OCI-LY1 (cell line): ENCODE results near the gene PCSK5.

Experiments used
- H2AFZ ChIP-seq: fragments of 200-600 bp; sonication (generic), shearing (Covaris generic); 2 replicates; pipeline ENCODE4 v1.6.0; 2014; ENCODE audit warnings: antibody characterized with exemption, mild to moderate bottlenecking, low read length
- H3F3A ChIP-seq: fragments of 200-600 bp; sonication (generic), shearing (Covaris generic); 2 replicates; pipeline ENCODE4 v1.6.0; 2014; ENCODE audit warnings: mild to moderate bottlenecking, antibody characterized with exemption, low read length, moderate library complexity; ENCODE audit not compliant: insufficient read depth
- H3K27ac ChIP-seq: fragments of 200-600 bp; sonication (generic); 2 replicates; pipeline ENCODE4 v1.5.1; 2014; ENCODE audit warnings: low read length, mixed run types, mild to moderate bottlenecking, low read depth; ENCODE audit not compliant: poor library complexity, severe bottlenecking
- H3K27me3 ChIP-seq: fragments of 200-600 bp; sonication (generic); 2 replicates; pipeline ENCODE4 v1.6.0; 2014; ENCODE audit warnings: antibody characterized with exemption, mild to moderate bottlenecking, low read length, moderate library complexity; ENCODE audit not compliant: insufficient read depth
- H3K36me3 ChIP-seq: fragments of 200-600 bp; sonication (generic); 2 replicates; pipeline ENCODE4 v1.6.1; 2014; ENCODE audit warnings: mild to moderate bottlenecking, antibody characterized with exemption, low read length, moderate library complexity, mixed read lengths; ENCODE audit not compliant: insufficient read depth
- H3K4me1 ChIP-seq: fragments of 200-600 bp; sonication (generic); 2 replicates; pipeline ENCODE4 v1.5.1; 2014; ENCODE audit warnings: mild to moderate bottlenecking, low read length, moderate library complexity; ENCODE audit not compliant: insufficient read depth, severe bottlenecking
- H3K4me2 ChIP-seq: fragments of 200-600 bp; sonication (generic), shearing (Covaris generic); 2 replicates; pipeline ENCODE4 v1.6.1; 2014; ENCODE audit warnings: low read length
- H3K4me3 ChIP-seq: fragments of 200-600 bp; sonication (generic); 2 replicates; pipeline ENCODE4 v1.5.1; 2014; ENCODE audit warnings: low read length, low read depth, mild to moderate bottlenecking, mixed read lengths; ENCODE audit not compliant: poor library complexity, severe bottlenecking
- H3K79me2 ChIP-seq: fragments of 200-600 bp; shearing (Covaris generic); 2 replicates; pipeline ENCODE4 v1.6.1; 2016; ENCODE audit warnings: mixed run types, low read length, mixed read lengths; ENCODE audit not compliant: insufficient read depth
- H3K9ac ChIP-seq: fragments of 200-600 bp; sonication (generic), shearing (Covaris generic); 2 replicates; pipeline ENCODE4 v1.6.1; 2014; ENCODE audit warnings: mild to moderate bottlenecking, low read length, mixed read lengths
- H3K9me2 ChIP-seq: fragments of 200-600 bp; sonication (generic), shearing (Covaris generic); 2 replicates; pipeline ENCODE4 v1.6.1; 2014; ENCODE audit warnings: low read depth, mild to moderate bottlenecking, low read length, mixed read lengths
- H3K9me3 ChIP-seq: fragments of 200-600 bp; shearing (Covaris generic); 2 replicates; pipeline ENCODE4 v1.6.1; 2014; ENCODE audit warnings: low read length, mixed read lengths
- H4K20me1 ChIP-seq: fragments of 200-600 bp; sonication (generic), shearing (Covaris generic); 2 replicates; pipeline ENCODE4 v1.6.0; 2016; ENCODE audit warnings: mild to moderate bottlenecking, low read length; ENCODE audit not compliant: insufficient read depth
- CTCF ChIP-seq: fragments of 200-600 bp; sonication (generic), shearing (Covaris generic); IDR thresholded peaks from 2 replicates; pipeline ENCODE4 v1.5.1; 2017; ENCODE audit warnings: mild to moderate bottlenecking, antibody characterized with exemption, low read length, moderate library complexity, mixed read lengths
- EZH2 ChIP-seq: fragments of 200-600 bp; sonication (generic), shearing (Covaris generic); IDR thresholded peaks from 2 replicates; pipeline ENCODE4 v1.8.0; 2017; ENCODE audit warnings: borderline replicate concordance, mixed run types, mild to moderate bottlenecking, antibody characterized with exemption, low read length, moderate library complexity, mixed read lengths

The PCSK5 gene

GRCh38 chr9:76227156-76227555 lies 336.7 kb downstream of the PCSK5 start:
- Histone ChIP-seq H3K4me3 (no peak overlapping the region), H3K27me3 (peaks cover 4% of the 10 kb centered on the region), H3K9me3 (no peaks in the 10 kb centered on the region), H3K4me1 (no peaks in the 10 kb centered on the region), H3K79me2 (no peaks in the 10 kb centered on the region), H3K9me2 (no peaks in the 10 kb centered on the region), H3K36me3 (no peaks in the 10 kb centered on the region), H3K4me2 (no peak overlapping the region), H3K9ac (no peak overlapping the region), H3K27ac (no peak overlapping the region), H4K20me1 (no peaks in the 10 kb centered on the region), H3F3A (no peaks in the 10 kb centered on the region), H2AFZ (no peak overlapping the region)
- TF ChIP-seq CTCF: no peak
- no peak for TF ChIP-seq EZH2

- no peaks in the 10 kb centered on the region for H3F3A ChIP-seq
- no peaks in the 10 kb centered on the region for H3K36me3 ChIP-seq
- TF ChIP-seq CTCF (no peak), EZH2 (no peak)
- H3K4me1 ChIP-seq: no peaks in the 10 kb centered on the region
- H3K79me2 ChIP-seq: no peaks in the 10 kb centered on the region
- no peak overlapping the region for H3K4me3 ChIP-seq
- H2AFZ ChIP-seq: no peak overlapping the region
- peaks cover 4% of the 10 kb centered on the region for H3K27me3 ChIP-seq
- H3K4me2 ChIP-seq: no peak overlapping the region
- H4K20me1 ChIP-seq: no peaks in the 10 kb centered on the region
- no peak overlapping the region for H3K9ac ChIP-seq
- no peaks in the 10 kb centered on the region for H3K9me2 ChIP-seq
- H3K9me3 ChIP-seq: no peaks in the 10 kb centered on the region
- H3K27ac ChIP-seq: no peak overlapping the region
These were observed 340.5 kb downstream of the PCSK5 start for GRCh38 chr9:76231001-76231400.

- no peaks in the 10 kb centered on the region for H3K36me3 ChIP-seq
- peaks cover 4% of the 10 kb centered on the region for H3K27me3 ChIP-seq
- no peaks in the 10 kb centered on the region for H3K4me1 ChIP-seq
- H2AFZ ChIP-seq: no peak overlapping the region
- no peak overlapping the region for H3K4me3 ChIP-seq
- no peaks in the 10 kb centered on the region for H3F3A ChIP-seq
- no peaks in the 10 kb centered on the region for H3K9me3 ChIP-seq
- H4K20me1 ChIP-seq: no peaks in the 10 kb centered on the region
- no peak overlapping the region for H3K9ac ChIP-seq
- H3K4me2 ChIP-seq: no peak overlapping the region
- no peaks in the 10 kb centered on the region for H3K9me2 ChIP-seq
- no peak for TF ChIP-seq EZH2
- no peak for TF ChIP-seq CTCF
- no peak overlapping the region for H3K27ac ChIP-seq
- H3K79me2 ChIP-seq: no peaks in the 10 kb centered on the region
These were observed 342.5 kb downstream of the PCSK5 start for GRCh38 chr9:76232861-76233489.
